CD4-positive, CD25-positive, alpha-beta regulatory T cell (primary cell): ENCODE measurements around the gene CELF6. TPM values are rescaled to one million over a fixed set of nuclear protein-coding genes. Genes with fewer than 3 reads are reported as not detected.
A peak's percentile ranks its signal among the peaks of the same experiment; 100 is the strongest.

Experiments used
- ATAC-seq, 2 donors: fragments of 150-1000 bp; cut with Tn5 transposase; one replicate each; pipeline ENCODE4 v1.10.0; 2021; ENCODE audit warnings: low read depth in 2 of 2, moderate number of reproducible peaks in 2 of 2, moderate library complexity in 1 of 2
- DNase-seq, 3 donors: peaks; one replicate each; pipeline versions ENCODE4 v3.0.0 to v3.0.0-alpha.2; 2012 to 2022; ENCODE audit warnings: mixed read lengths in 1 of 3
- H3K27ac ChIP-seq: one replicate; pipeline ENCODE4 v1.7.0; 2013; ENCODE audit warnings: mild to moderate bottlenecking, low read length; ENCODE audit not compliant: insufficient read depth, poor library complexity, severe bottlenecking
- H3K27me3 ChIP-seq: one replicate; pipeline ENCODE4 v1.7.0; 2013; ENCODE audit warnings: low read length; ENCODE audit not compliant: control insufficient read depth, insufficient read depth
- H3K36me3 ChIP-seq: one replicate; pipeline ENCODE4 v1.7.0; 2013; ENCODE audit warnings: mild to moderate bottlenecking, low read length, moderate library complexity; ENCODE audit not compliant: control insufficient read depth, insufficient read depth
- H3K4me1 ChIP-seq: 2 replicates; pipeline ENCODE4 v1.7.0; 2013; ENCODE audit warnings: mild to moderate bottlenecking, low read length; ENCODE audit not compliant: insufficient read depth, control insufficient read depth, poor library complexity, severe bottlenecking
- H3K4me3 ChIP-seq: one replicate; pipeline ENCODE4 v1.7.0; 2013; ENCODE audit warnings: low read depth, mild to moderate bottlenecking, low read length, moderate library complexity
- H3K9me3 ChIP-seq, 2 experiments: 1 replicate in 1 of 2; 2 replicates in 1 of 2; pipeline ENCODE4 v1.7.0; 2013; ENCODE audit warnings: low read length in 2 of 2, mild to moderate bottlenecking in 1 of 2, moderate library complexity in 1 of 2; ENCODE audit not compliant: control insufficient read depth in 2 of 2
- H3K27ac Mint-ChIP-seq, 3 donors: one replicate each; pipeline ENCODE4 v1.8.0; 2020 to 2022; ENCODE audit warnings: mild to moderate bottlenecking in 3 of 3, mixed read lengths in 3 of 3, moderate library complexity in 2 of 3
- H3K27me3 Mint-ChIP-seq: one replicate; pipeline ENCODE4 v1.8.0; 2022; ENCODE audit warnings: mild to moderate bottlenecking, mixed read lengths
- H3K36me3 Mint-ChIP-seq: one replicate; pipeline ENCODE4 v1.8.0; 2020; ENCODE audit warnings: mixed read lengths
- H3K4me1 Mint-ChIP-seq, 4 donors: one replicate each; pipeline ENCODE4 v1.8.0; 2020 to 2022; ENCODE audit warnings: mixed read lengths in 4 of 4, mild to moderate bottlenecking in 1 of 4
- H3K4me3 Mint-ChIP-seq, 4 donors: one replicate each; pipeline ENCODE4 v1.8.0; 2020 to 2022; ENCODE audit warnings: mild to moderate bottlenecking in 4 of 4, mixed read lengths in 4 of 4, moderate library complexity in 3 of 4
- H3K9me3 Mint-ChIP-seq, 7 donors: one replicate each; pipeline ENCODE4 v1.8.0; 2020 to 2022; ENCODE audit warnings: mixed read lengths in 7 of 7, mild to moderate bottlenecking in 3 of 7, moderate library complexity in 2 of 7
- polyA plus RNA-seq, 4 donors: library from polyadenylated mRNA; unstranded; fragments of 300-500 nt; fragmentation: Illumina TruSeq; gene quantifications; one replicate each; pipeline ENCODE4 v1.2.3, GENCODE V29; 2021
- total RNA-seq: library from RNA; stranded (reverse); gene quantifications from one replicate; pipeline ENCODE4 v1.2.3, GENCODE V29; 2022

Gene CELF6
- total and polyA plus RNA-seq, 5 donors from 2014 or later: 0.14 to 1.7 TPM; not detected in 3

DNA sequence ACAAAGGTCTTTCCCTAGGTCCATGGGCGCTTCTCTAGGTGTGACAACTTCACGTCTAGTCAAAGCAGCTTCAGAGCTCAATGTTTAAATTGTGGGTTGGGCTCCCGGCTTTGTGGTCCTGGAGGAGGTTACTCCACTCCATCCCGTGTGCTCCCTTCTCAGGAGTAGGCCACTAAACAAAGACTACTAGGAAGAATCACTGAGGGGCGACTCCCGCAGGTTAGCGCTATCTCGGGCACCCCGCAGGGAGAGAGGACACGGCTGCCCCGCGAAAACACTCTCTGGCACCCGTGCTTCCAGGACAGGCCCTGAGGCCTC lies 48.1 kb downstream of the CELF6 start:
- no peaks in the 10 kb centered on the region for H3K9me3 Mint-ChIP-seq
- ATAC-seq (no peak), DNase-seq (peak in 2 of 3 donors; percentile 3 to 36)

DNA sequence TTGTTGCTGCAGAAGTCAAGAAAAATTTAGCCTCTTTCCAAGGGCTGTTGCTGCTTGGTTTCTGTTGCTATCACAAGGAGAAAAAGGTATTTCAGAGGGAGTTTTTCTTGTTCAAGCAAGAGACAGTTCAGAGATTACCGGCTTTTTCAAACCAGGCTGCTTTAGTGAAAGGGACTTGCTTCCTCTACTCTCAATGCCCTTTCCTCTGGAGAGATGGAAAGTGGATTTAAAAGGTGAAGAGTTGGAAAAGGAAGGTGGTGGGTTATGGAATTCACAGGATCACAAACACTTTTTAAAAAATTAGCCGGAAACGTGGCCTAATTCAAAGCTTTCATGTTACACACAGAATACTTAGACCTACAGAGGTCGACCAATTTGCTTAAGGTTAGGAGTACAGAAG lies 48.7 kb downstream of the CELF6 start:
- Mint-ChIP-seq H3K27ac (peak overlapping the region; percentile 18 to 96 (median 92)), H3K27me3 (no peaks in the 10 kb centered on the region), H3K4me3 (peak overlapping the region; percentile 86 to 92 (median 88)), H3K9me3 (no peaks in the 10 kb centered on the region), H3K36me3 (peaks cover 9% of the 10 kb centered on the region), H3K4me1 (peaks cover 6 to 48% (median 30%) of the 10 kb centered on the region in 4 donors)
- no peaks in the 10 kb centered on the region for H3K9me3 ChIP-seq
- H3K27ac ChIP-seq: peak overlapping the region; percentile 82
- H3K4me1 ChIP-seq: peaks cover 20% of the 10 kb centered on the region
- no peaks in the 10 kb centered on the region for H3K27me3 ChIP-seq
- H3K4me3 ChIP-seq: peak overlapping the region; percentile 69
- no peak for DNase-seq
- H3K36me3 ChIP-seq: peaks cover 21% of the 10 kb centered on the region
- ATAC-seq: no peak

More for the DNA sequence above, 48.1 kb downstream of the CELF6 start:
- no peaks in the 10 kb centered on the region for H3K27me3 Mint-ChIP-seq
- H3K4me3 Mint-ChIP-seq: peak overlapping the region; percentile 86 to 92 (median 88)
- peak overlapping the region; percentile 69 for H3K4me3 ChIP-seq
- peaks cover 6 to 48% (median 30%) of the 10 kb centered on the region in 4 donors for H3K4me1 Mint-ChIP-seq
- peak overlapping the region; percentile 18 to 96 (median 92) for H3K27ac Mint-ChIP-seq
- peaks cover 20% of the 10 kb centered on the region for H3K4me1 ChIP-seq
- H3K36me3 ChIP-seq: peaks cover 15% of the 10 kb centered on the region
- no peaks in the 10 kb centered on the region for H3K27me3 ChIP-seq
- H3K9me3 ChIP-seq: no peaks in the 10 kb centered on the region
- peaks cover 5% of the 10 kb centered on the region for H3K36me3 Mint-ChIP-seq
- H3K27ac ChIP-seq: peak overlapping the region; percentile 82

- H3K4me3 Mint-ChIP-seq: peak overlapping the region in 1 of 4 donors; percentile 87
- peaks cover 20% of the 10 kb centered on the region for H3K4me1 ChIP-seq
- H3K4me1 Mint-ChIP-seq: peaks cover 6 to 48% (median 30%) of the 10 kb centered on the region in 4 donors
- DNase-seq (no peak), ATAC-seq (no peak)
- no peaks in the 10 kb centered on the region for H3K9me3 Mint-ChIP-seq
- no peak overlapping the region for H3K4me3 ChIP-seq
- peaks cover 36% of the 10 kb centered on the region for H3K36me3 ChIP-seq
- H3K27me3 Mint-ChIP-seq: no peaks in the 10 kb centered on the region
- H3K27me3 ChIP-seq: no peaks in the 10 kb centered on the region
- H3K36me3 Mint-ChIP-seq: peaks cover 14% of the 10 kb centered on the region
- H3K27ac Mint-ChIP-seq: no peak overlapping the region
- H3K27ac ChIP-seq: no peak overlapping the region
- no peaks in the 10 kb centered on the region for H3K9me3 ChIP-seq
Observed at GRCh38 chr15:72269739-72270138, 50.2 kb downstream of the CELF6 start.

- H3K4me3 Mint-ChIP-seq: no peak overlapping the region
- H3K27ac ChIP-seq: no peak overlapping the region
- no peaks in the 10 kb centered on the region for H3K4me1 ChIP-seq
- H3K9me3 Mint-ChIP-seq: no peaks in the 10 kb centered on the region
- H3K27ac Mint-ChIP-seq: no peak overlapping the region
- H3K36me3 Mint-ChIP-seq: peaks cover 52% of the 10 kb centered on the region
- ATAC-seq: no peak
- no peaks in the 10 kb centered on the region for H3K27me3 ChIP-seq
- no peaks in the 10 kb centered on the region for H3K27me3 Mint-ChIP-seq
- H3K4me1 Mint-ChIP-seq: peaks cover 0 to 12% (median 6%) of the 10 kb centered on the region in 4 donors
- DNase-seq: no peak
- H3K36me3 ChIP-seq: peaks cover 74% of the 10 kb centered on the region
- no peak overlapping the region for H3K4me3 ChIP-seq
- no peaks in the 10 kb centered on the region for H3K9me3 ChIP-seq
Observed at GRCh38 chr15:72265031-72265430, 54.9 kb downstream of the CELF6 start.

DNA sequence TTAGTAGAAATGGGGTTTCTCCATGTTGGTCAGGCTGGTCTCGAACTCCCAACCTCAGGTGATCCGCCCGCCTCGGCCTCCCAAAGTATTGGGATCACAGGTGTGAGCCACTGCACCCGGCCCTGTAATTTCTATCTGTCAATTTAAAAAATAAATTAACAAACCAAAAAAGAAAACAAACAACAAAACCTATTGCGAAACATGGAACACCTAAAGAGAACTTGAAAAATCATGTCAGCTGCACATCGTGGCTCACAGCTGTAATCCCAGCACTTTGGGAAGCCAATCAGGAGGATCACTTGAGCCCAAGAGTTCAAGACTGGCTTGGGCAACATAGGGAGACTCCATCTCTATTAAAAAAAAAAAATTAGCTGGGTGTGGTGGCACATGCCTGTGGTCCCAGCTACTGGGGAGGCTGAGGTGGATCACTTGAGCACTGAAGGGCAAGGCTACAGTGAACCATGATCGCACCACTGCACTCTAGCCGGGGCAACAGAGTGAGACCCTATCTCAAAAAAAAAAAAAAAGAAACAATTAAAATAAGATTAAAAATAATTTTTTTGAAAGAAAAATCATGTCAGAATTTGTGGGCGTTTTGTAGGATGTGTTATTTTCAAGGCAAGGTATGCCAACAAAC lies 67.2 kb downstream of the CELF6 start:
- H3K4me3 ChIP-seq: no peak overlapping the region
- H3K27ac ChIP-seq: no peak overlapping the region
- H3K9me3 ChIP-seq: no peaks in the 10 kb centered on the region
- no peak overlapping the region for H3K4me3 Mint-ChIP-seq
- no peaks in the 10 kb centered on the region for H3K27me3 Mint-ChIP-seq
- H3K9me3 Mint-ChIP-seq: peaks cover 0 to 1% (median 0%) of the 10 kb centered on the region in 7 donors
- peaks cover 48% of the 10 kb centered on the region for H3K36me3 Mint-ChIP-seq
- no peak for ATAC-seq
- H3K4me1 ChIP-seq: no peaks in the 10 kb centered on the region
- no peak overlapping the region for H3K27ac Mint-ChIP-seq
- H3K27me3 ChIP-seq: no peaks in the 10 kb centered on the region
- no peak for DNase-seq
- peaks cover 0 to 11% (median 0%) of the 10 kb centered on the region in 4 donors for H3K4me1 Mint-ChIP-seq
- H3K36me3 ChIP-seq: peaks cover 82% of the 10 kb centered on the region

GRCh38 chr15:72249142-72249810 lies 70.7 kb downstream of the CELF6 start:
- Histone ChIP-seq H3K27ac (no peak overlapping the region), H3K27me3 (no peaks in the 10 kb centered on the region), H3K36me3 (peaks cover 56% of the 10 kb centered on the region), H3K4me3 (no peak overlapping the region), H3K9me3 (no peaks in the 10 kb centered on the region), H3K4me1 (no peaks in the 10 kb centered on the region)
- Mint-ChIP-seq H3K36me3 (peaks cover 47% of the 10 kb centered on the region), H3K9me3 (peaks cover 0 to 1% (median 0%) of the 10 kb centered on the region in 7 donors), H3K4me3 (no peak overlapping the region), H3K27ac (no peak overlapping the region), H3K27me3 (no peaks in the 10 kb centered on the region), H3K4me1 (peaks cover 0 to 11% (median 4%) of the 10 kb centered on the region in 4 donors)
- ATAC-seq (no peak), DNase-seq (no peak)

DNA sequence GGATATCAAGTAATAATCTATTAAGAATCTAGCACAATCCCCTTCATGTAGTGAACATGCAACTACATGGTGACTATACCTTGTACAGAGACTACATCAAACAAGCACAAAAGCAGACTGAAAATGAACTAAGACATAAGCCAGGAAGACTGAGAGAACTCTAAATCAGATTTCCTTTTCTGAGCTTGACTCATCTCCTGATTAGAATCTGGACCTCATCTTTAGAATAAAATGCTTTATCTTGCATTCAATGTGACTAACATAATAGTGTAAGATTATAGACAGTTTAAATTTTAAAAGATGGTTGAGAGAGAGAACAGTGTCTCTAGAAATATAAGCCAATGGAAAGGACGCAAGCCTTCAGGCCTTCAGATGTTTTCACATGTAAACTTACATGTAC lies 71.4 kb downstream of the CELF6 start:
- Histone ChIP-seq H3K4me1 (no peaks in the 10 kb centered on the region), H3K27ac (no peak overlapping the region), H3K9me3 (no peaks in the 10 kb centered on the region), H3K27me3 (no peaks in the 10 kb centered on the region), H3K4me3 (no peak overlapping the region), H3K36me3 (peaks cover 51% of the 10 kb centered on the region)
- no peak for ATAC-seq
- Mint-ChIP-seq H3K9me3 (peaks cover 0 to 1% (median 0%) of the 10 kb centered on the region in 7 donors), H3K4me1 (peaks cover 0 to 11% (median 4%) of the 10 kb centered on the region in 4 donors), H3K36me3 (peaks cover 42% of the 10 kb centered on the region), H3K27me3 (no peaks in the 10 kb centered on the region), H3K4me3 (no peak overlapping the region), H3K27ac (no peak overlapping the region)
- DNase-seq: no peak
